PC-3 (cell line): ENCODE measurements around the gene STX7.

Experiments
- CTCF ChIP-seq: fragments of 300-600 bp; sonication (generic); conservative IDR thresholded peaks from 2 replicates; pipeline ENCODE4 v1.5.1; 2017; ENCODE audit warnings: antibody characterized with exemption, low read depth, mild to moderate bottlenecking, low read length
- EZH2 ChIP-seq: fragments of 300-600 bp; sonication (generic); IDR thresholded peaks from one replicate; pipeline ENCODE4 v1.6.1; 2017; ENCODE audit warnings: antibody characterized with exemption, mild to moderate bottlenecking, low read length; ENCODE audit not compliant: unreplicated experiment
- EZH2phosphoT487 ChIP-seq: fragments of 300-600 bp; sonication (generic); IDR thresholded peaks from 2 replicates; pipeline ENCODE4 v1.6.1; 2018; ENCODE audit warnings: mild to moderate bottlenecking, antibody characterized with exemption, low read length, borderline replicate concordance

- no peak for TF ChIP-seq CTCF
- TF ChIP-seq EZH2phosphoT487: no peak
- no peak for TF ChIP-seq EZH2
These were observed 23.5 kb downstream of the STX7 start for GRCh38 chr6:132489376-132489775.
